ENCODE results near the gene IGSF10.
A peak's percentile ranks its signal among the peaks of the same experiment; 100 is the strongest.
"Not testable (repeated sequence)": the region's sequence is repeated elsewhere in the genome, so short reads cannot be mapped to it uniquely, and the experiment has no call there.

Gene IGSF10, protein sequence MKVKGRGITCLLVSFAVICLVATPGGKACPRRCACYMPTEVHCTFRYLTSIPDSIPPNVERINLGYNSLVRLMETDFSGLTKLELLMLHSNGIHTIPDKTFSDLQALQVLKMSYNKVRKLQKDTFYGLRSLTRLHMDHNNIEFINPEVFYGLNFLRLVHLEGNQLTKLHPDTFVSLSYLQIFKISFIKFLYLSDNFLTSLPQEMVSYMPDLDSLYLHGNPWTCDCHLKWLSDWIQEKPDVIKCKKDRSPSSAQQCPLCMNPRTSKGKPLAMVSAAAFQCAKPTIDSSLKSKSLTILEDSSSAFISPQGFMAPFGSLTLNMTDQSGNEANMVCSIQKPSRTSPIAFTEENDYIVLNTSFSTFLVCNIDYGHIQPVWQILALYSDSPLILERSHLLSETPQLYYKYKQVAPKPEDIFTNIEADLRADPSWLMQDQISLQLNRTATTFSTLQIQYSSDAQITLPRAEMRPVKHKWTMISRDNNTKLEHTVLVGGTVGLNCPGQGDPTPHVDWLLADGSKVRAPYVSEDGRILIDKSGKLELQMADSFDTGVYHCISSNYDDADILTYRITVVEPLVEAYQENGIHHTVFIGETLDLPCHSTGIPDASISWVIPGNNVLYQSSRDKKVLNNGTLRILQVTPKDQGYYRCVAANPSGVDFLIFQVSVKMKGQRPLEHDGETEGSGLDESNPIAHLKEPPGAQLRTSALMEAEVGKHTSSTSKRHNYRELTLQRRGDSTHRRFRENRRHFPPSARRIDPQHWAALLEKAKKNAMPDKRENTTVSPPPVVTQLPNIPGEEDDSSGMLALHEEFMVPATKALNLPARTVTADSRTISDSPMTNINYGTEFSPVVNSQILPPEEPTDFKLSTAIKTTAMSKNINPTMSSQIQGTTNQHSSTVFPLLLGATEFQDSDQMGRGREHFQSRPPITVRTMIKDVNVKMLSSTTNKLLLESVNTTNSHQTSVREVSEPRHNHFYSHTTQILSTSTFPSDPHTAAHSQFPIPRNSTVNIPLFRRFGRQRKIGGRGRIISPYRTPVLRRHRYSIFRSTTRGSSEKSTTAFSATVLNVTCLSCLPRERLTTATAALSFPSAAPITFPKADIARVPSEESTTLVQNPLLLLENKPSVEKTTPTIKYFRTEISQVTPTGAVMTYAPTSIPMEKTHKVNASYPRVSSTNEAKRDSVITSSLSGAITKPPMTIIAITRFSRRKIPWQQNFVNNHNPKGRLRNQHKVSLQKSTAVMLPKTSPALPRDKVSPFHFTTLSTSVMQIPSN (N-terminal part only)

GRCh38 chr3:151460774-151461450 is at the start of gene IGSF10:
TSS of gene IGSF10 (minus strand) at chr3:151461061. CDS start at chr3:151458709, 2,352 bp downstream.
- Mint-ChIP-seq H3K9me3 (no peaks in the 10 kb centered on the region), H3K27ac (no peak within 1 kb of the TSS), H3K36me3 (ENCODE audit: low read depth) (no peaks in the 10 kb centered on the region), H3K4me3 (peak within 1 kb of the TSS; percentile 18), H3K27me3 (peaks cover 23% of the 10 kb centered on the region), H3K4me1 (peaks cover 2% of the 10 kb centered on the region)
- ATAC-seq (no peak), DNase-seq (no peak)

DNA sequence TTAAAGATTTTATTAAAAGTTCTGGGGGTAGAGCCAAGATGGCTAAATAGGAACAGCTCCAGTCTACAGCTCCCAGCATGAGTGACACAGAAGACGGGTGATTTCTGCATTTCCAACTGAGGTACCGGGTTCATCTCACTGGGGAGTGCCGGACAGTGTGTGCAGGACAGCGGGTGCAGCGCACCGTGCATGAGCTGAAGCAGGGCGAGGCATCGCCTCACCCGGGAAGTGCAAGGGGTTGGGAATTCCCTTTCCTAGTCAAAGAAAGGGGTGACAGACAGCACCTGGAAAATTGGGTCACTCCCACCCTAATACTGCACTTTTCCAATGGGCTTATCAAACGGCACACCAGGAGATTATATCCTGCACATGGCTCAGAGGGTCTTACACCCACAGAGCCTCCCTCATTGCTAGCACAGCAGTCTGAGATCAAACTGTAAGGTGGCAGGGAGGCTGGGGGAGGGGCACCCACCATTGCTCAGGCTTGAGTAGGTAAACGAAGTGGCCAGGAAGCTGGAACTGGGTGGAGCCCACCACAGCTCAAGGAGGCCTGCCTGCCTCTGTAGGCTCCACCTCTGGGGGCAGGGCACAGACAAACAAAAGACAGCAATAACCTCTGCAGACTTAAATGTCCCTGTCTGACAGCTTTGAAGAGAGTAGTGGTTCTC is 48.7 kb upstream of the IGSF10 start:
- ATAC-seq; H3K27ac Mint-ChIP-seq; DNase-seq; H3K27me3 Mint-ChIP-seq; H3K9me3 Mint-ChIP-seq; H3K4me3 Mint-ChIP-seq; H3K4me1 Mint-ChIP-seq; H3K36me3 Mint-ChIP-seq (ENCODE audit: low read depth): not testable (repeated sequence)

GRCh38 chr3:151504606-151505005 is 43.7 kb upstream of the IGSF10 start:
- DNase-seq = no peak
- H3K9me3 Mint-ChIP-seq = no peaks in the 10 kb centered on the region
- H3K27ac Mint-ChIP-seq = no peak overlapping the region
- ATAC-seq = no peak
- no peaks in the 10 kb centered on the region for H3K36me3 Mint-ChIP-seq (ENCODE audit: low read depth)
- no peak overlapping the region for H3K4me3 Mint-ChIP-seq
- peaks cover 3% of the 10 kb centered on the region for H3K27me3 Mint-ChIP-seq
- no peaks in the 10 kb centered on the region for H3K4me1 Mint-ChIP-seq

GRCh38 chr3:151503074-151503473 is 42.2 kb upstream of the IGSF10 start:
- Mint-ChIP-seq H3K4me1 (no peaks in the 10 kb centered on the region), H3K36me3 (ENCODE audit: low read depth) (no peaks in the 10 kb centered on the region), H3K27me3 (peaks cover 3% of the 10 kb centered on the region), H3K4me3 (no peak overlapping the region), H3K27ac (no peak overlapping the region), H3K9me3 (no peaks in the 10 kb centered on the region)
- DNase-seq (no peak), ATAC-seq (no peak)

DNA sequence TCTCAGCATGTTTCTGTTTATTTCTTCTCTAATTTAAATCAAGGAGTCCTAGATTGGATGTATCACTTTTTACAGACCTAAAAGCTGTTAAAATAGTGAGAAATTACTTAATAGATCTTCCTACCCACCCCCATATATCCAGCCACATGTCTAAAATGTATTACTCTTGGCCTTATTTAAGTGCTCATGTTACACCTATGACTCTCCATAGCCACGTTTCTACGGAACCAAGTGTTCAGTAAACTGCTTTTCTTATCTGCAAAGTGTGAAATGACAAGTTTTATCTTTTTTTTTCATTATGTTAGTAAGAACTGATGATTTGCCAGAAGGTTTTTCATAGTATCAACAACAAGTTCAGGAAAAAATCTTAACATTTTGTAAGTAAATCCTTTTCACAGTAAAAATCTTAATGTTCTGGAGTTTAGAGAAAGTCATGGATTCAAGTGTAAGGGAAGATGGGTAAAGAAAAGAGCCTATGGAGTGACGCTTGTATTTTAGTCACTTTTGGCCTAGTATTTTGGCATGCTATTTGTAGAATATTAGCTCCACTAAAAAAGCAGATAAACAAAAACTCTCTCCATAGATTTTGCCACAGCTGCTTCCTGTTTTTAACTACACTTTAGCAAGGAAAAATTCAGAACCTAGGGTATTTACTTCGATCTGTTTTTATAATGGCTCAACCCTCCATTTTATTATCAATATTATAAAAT is 41.2 kb upstream of the IGSF10 start:
- no peaks in the 10 kb centered on the region for H3K36me3 Mint-ChIP-seq (ENCODE audit: low read depth)
- no peak overlapping the region for H3K4me3 Mint-ChIP-seq
- DNase-seq (no peak), ATAC-seq (no peak)
- H3K27me3 Mint-ChIP-seq = no peaks in the 10 kb centered on the region
- H3K9me3 Mint-ChIP-seq = no peaks in the 10 kb centered on the region
- no peaks in the 10 kb centered on the region for H3K4me1 Mint-ChIP-seq
- no peak overlapping the region for H3K27ac Mint-ChIP-seq

GRCh38 chr3:151501171-151501922 is 40.5 kb upstream of the IGSF10 start:
- H3K4me3 Mint-ChIP-seq = no peak overlapping the region
- H3K27ac Mint-ChIP-seq = no peak overlapping the region
- no peaks in the 10 kb centered on the region for H3K36me3 Mint-ChIP-seq (ENCODE audit: low read depth)
- H3K4me1 Mint-ChIP-seq = no peaks in the 10 kb centered on the region
- H3K27me3 Mint-ChIP-seq = no peaks in the 10 kb centered on the region
- ATAC-seq (no peak), DNase-seq (no peak)
- no peaks in the 10 kb centered on the region for H3K9me3 Mint-ChIP-seq

DNA sequence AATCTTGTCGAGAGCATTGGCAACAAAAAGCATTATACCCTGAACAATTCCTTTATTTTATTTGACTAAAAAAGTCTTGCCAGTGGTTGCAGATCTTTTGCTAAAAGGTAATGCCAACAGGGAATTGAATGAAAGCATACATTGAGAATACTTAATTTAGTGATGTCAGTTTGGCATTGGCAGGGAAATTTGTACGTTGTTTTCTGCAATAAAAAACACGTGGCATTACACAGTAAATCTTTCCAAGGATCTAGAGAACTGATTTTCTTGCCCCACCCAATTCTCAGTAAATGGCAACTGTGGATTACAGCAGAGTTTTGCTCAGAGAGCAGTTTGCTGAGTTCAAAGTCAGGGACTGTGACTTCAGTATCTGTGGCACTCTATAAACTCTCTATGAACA is 38.3 kb upstream of the IGSF10 start:
- Mint-ChIP-seq H3K4me1 (no peaks in the 10 kb centered on the region), H3K27ac (no peak overlapping the region), H3K9me3 (no peaks in the 10 kb centered on the region), H3K27me3 (no peaks in the 10 kb centered on the region), H3K36me3 (ENCODE audit: low read depth) (no peaks in the 10 kb centered on the region), H3K4me3 (no peak overlapping the region)
- DNase-seq (no peak), ATAC-seq (no peak)

- no peak overlapping the region for H3K4me3 Mint-ChIP-seq
- H3K4me1 Mint-ChIP-seq = no peaks in the 10 kb centered on the region
- H3K36me3 Mint-ChIP-seq (ENCODE audit: low read depth) = no peaks in the 10 kb centered on the region
- H3K27ac Mint-ChIP-seq = no peak overlapping the region
- H3K9me3 Mint-ChIP-seq = peaks cover 14% of the 10 kb centered on the region
- no peak for ATAC-seq
- no peak for DNase-seq
- H3K27me3 Mint-ChIP-seq = peaks cover 3% of the 10 kb centered on the region
Measured at GRCh38 chr3:151491525-151491924, 30.7 kb upstream of the IGSF10 start.

DNA sequence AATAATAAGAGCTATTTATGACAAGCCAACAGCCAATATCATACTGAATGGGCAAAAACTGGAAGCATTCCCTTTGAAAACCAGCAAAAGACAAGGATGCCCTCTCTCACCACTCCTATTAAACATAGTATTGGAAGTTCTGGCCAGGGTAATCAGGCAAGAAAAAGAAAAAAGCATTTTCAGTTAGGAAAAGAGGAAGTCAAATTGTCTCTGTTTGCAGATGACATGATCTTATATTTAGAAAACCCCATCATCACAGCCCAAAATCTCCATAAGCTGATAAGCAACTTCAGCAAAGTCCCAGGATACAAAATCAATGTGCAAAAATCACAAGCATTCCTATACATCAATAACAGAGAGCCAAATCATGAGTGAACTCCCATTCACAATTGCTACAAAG is 27.0 kb upstream of the IGSF10 start:
- not testable (repeated sequence) for DNase-seq; H3K4me1 Mint-ChIP-seq; H3K27me3 Mint-ChIP-seq; H3K27ac Mint-ChIP-seq; ATAC-seq; H3K36me3 Mint-ChIP-seq (ENCODE audit: low read depth); H3K4me3 Mint-ChIP-seq
- peaks cover 21% of the 10 kb centered on the region for H3K9me3 Mint-ChIP-seq

DNA sequence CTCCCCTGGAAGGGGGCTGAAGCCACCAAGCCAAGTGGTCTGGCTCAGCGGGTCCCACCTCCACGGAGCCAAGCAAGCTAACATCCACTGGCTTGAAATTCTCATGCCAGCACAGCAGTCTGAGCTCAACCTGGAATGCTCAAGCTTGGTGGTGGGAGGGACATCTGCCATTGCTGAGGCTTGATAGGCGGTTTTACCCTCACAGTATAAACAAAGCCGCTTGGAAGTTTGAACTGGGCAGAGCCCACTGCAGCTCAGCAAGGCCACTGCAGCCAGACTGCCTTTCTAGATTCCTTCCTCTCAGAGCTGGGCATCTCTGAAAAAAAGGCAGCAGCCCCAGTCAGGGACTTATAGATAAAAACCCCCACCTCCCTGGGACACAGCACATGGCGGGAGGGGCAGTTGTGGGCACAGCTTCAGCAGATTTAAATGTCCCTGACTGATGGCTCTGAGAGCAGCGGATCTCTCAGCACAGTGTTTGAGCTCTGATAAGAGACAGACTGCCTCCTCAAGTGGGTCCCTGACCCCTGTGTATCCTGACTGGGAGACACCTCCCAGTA is 23.2 kb upstream of the IGSF10 start:
- no peak for ATAC-seq
- H3K4me1 Mint-ChIP-seq = no peaks in the 10 kb centered on the region
- peaks cover 25% of the 10 kb centered on the region for H3K9me3 Mint-ChIP-seq
- no peak for DNase-seq
- no peak overlapping the region for H3K27ac Mint-ChIP-seq
- H3K4me3 Mint-ChIP-seq = no peak overlapping the region
- peaks cover 4% of the 10 kb centered on the region for H3K27me3 Mint-ChIP-seq
- no peaks in the 10 kb centered on the region for H3K36me3 Mint-ChIP-seq (ENCODE audit: low read depth)

DNA sequence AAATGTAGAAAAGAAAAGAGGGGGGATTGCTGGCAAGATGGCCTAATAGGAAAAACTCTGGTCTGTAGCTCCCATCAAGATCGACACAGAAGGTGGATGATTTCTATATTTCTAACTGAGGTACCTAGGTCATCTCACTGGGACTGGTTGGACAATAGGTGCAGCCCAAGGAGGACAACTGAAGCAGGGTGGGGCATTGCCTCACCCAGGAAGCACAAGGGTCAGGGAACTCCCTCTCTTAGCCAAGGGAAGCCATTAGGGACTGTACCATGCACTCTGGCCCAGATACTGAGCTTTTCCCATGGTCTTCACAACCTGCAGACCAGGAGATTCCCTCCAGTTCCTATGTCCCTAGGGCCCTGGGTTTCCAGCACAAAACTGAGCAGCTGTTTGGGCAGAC is 22.6 kb upstream of the IGSF10 start:
- DNase-seq (no peak), ATAC-seq (no peak)
- Mint-ChIP-seq H3K27ac (no peak overlapping the region), H3K36me3 (ENCODE audit: low read depth) (no peaks in the 10 kb centered on the region), H3K9me3 (peaks cover 21% of the 10 kb centered on the region), H3K4me3 (no peak overlapping the region), H3K27me3 (peaks cover 4% of the 10 kb centered on the region), H3K4me1 (no peaks in the 10 kb centered on the region)

- no peak overlapping the region for H3K27ac Mint-ChIP-seq
- no peaks in the 10 kb centered on the region for H3K27me3 Mint-ChIP-seq
- no peak overlapping the region for H3K4me3 Mint-ChIP-seq
- H3K36me3 Mint-ChIP-seq (ENCODE audit: low read depth) = no peaks in the 10 kb centered on the region
- DNase-seq (no peak), ATAC-seq (no peak)
- H3K9me3 Mint-ChIP-seq = peaks cover 17% of the 10 kb centered on the region
- H3K4me1 Mint-ChIP-seq = no peaks in the 10 kb centered on the region
Measured at GRCh38 chr3:151480492-151480891, 19.6 kb upstream of the IGSF10 start.

Data from activated naive CD8-positive, alpha-beta T cell treated with anti-CD3 and anti-CD28 coated beads, Interleukin-2, amount 50 U/mL, for 24 hours (primary cell).